IgD-negative memory B cell (primary cell): ENCODE data around the gene RELL2. TPM values are rescaled to one million over a fixed set of nuclear protein-coding genes. Genes with fewer than 3 reads are reported as not detected.

Source experiments
- polyA plus RNA-seq: library from polyadenylated mRNA; unstranded; fragments of 300-500 nt; fragmentation: Illumina TruSeq; gene quantifications from one replicate; pipeline ENCODE4 v1.2.3, GENCODE V29; 2021

RELL2 gene
- polyA plus RNA-seq, 1 donor from 2014 or later = 5.9 TPM

Other genes starting within 250 kb of the RELL2 start
- 0.08 TPM for gene PCDHGB4, start 249.3 kb upstream of the RELL2 start, polyA plus RNA-seq
- not detected for gene PCDHGA8, start 244.4 kb upstream of the RELL2 start, polyA plus RNA-seq
- gene PCDHGB5, start 239.1 kb upstream of the RELL2 start, polyA plus RNA-seq = 1.9 TPM
- 0.29 TPM for gene PCDHGA9, start 234.2 kb upstream of the RELL2 start, polyA plus RNA-seq
- 0.39 TPM for gene PCDHGB6, start 229.0 kb upstream of the RELL2 start, polyA plus RNA-seq
- 0.15 TPM for gene PCDHGA10, start 224.0 kb upstream of the RELL2 start, polyA plus RNA-seq
- 0.21 TPM for gene PCDHGB7, start 219.3 kb upstream of the RELL2 start, polyA plus RNA-seq
- 0.15 TPM for gene PCDHGA11, start 215.9 kb upstream of the RELL2 start, polyA plus RNA-seq
- 0.59 TPM for gene PCDHGA12, start 206.5 kb upstream of the RELL2 start, polyA plus RNA-seq
- gene PCDHGC3, start 161.0 kb upstream of the RELL2 start, polyA plus RNA-seq = 3.9 TPM
- not detected for gene PCDHGC4, start 152.0 kb upstream of the RELL2 start, polyA plus RNA-seq
- not detected for gene PCDHGC5, start 147.9 kb upstream of the RELL2 start, polyA plus RNA-seq
- 57.6 TPM for gene DIAPH1, start 18.0 kb upstream of the RELL2 start, polyA plus RNA-seq
- 96.1 TPM for gene HDAC3, start 148 bp upstream of the RELL2 start, polyA plus RNA-seq
- 9.9 TPM for gene FCHSD1, start 14.4 kb downstream of the RELL2 start, polyA plus RNA-seq
- gene ARAP3, start 45.2 kb downstream of the RELL2 start, polyA plus RNA-seq = not detected
- 0.10 TPM for gene PCDH1, start 241.4 kb downstream of the RELL2 start, polyA plus RNA-seq